K562 (cell line): ENCODE results near the gene SLC9A1. TPM values are rescaled to one million over a fixed set of nuclear protein-coding genes. Genes with fewer than 3 reads are reported as not detected.

Experiments
- ATAC-seq: fragments of 200-7000 bp; cut with Tn5 transposase; 3 replicates; pipeline ENCODE4 v1.9.1; 2020; ENCODE audit warnings: moderate library complexity
- BruUV-seq: library from RNA; stranded (reverse); fragments of 400-500 nt; replicated peaks from 2 replicates; lab custom pipeline; 2021; lab: Mats Ljungman, UMichigan
- CTCF ChIA-PET: fragments of 300-600 bp; formaldehyde crosslinking; extraction: SDS; loops from one replicate; lab custom pipeline; 2021; ENCODE audit warnings: low intra/inter-chr PET ratio; lab: Yijun Ruan, JAX
- POLR2A ChIA-PET: fragments of 300-600, 350-650 bp; sonication (Branson Sonifier 250); formaldehyde crosslinking; extraction: SDS; loops from one replicate; lab custom pipeline; 2021; ENCODE audit warnings: antibody characterized with exemption, inconsistent platforms; lab: Yijun Ruan, JAX
- DNase-seq, 4 experiments: peaks; one replicate each; pipeline versions ENCODE4 v3.0.0 to v3.0.0-alpha.2; 2011 to 2018; ENCODE audit warnings: low spot score in 3 of 4, mixed read lengths in 3 of 4; ENCODE audit errors: extremely low read depth in 1 of 4
- FAIRE-seq: peaks from 2 replicates; lab custom pipeline; 2011; peaks lifted over from hg19 to GRCh38; lab: Jason Lieb, UNC
- H2AFZ ChIP-seq: 2 replicates; pipeline ENCODE4 v1.6.0; 2011; ENCODE audit warnings: low read depth, low read length, control low read depth, inconsistent platforms
- H3K27ac ChIP-seq: fragments of 200-600 bp; 3 replicates; pipeline ENCODE4 v1.8.0; 2011; ENCODE audit warnings: low read depth, mild to moderate bottlenecking, control low read depth, inconsistent platforms, low read length, moderate library complexity, mixed read lengths; ENCODE audit errors: extremely low read depth
- H3K27me3 ChIP-seq, 2 experiments: fragments of 300-600 bp in 1 of 2; 2 replicates in 1 of 2; 3 replicates in 1 of 2; pipeline versions ENCODE4 v1.6.0 to v1.8.0; 2011; ENCODE audit warnings: inconsistent platforms in 2 of 2, low read length in 2 of 2, mild to moderate bottlenecking in 1 of 2, mixed read lengths in 1 of 2, moderate library complexity in 1 of 2; ENCODE audit not compliant: control insufficient read depth in 2 of 2, insufficient read depth in 2 of 2
- H3K36me3 ChIP-seq: fragments of 300-600 bp; 3 replicates; pipeline ENCODE4 v1.8.0; 2011; ENCODE audit warnings: mild to moderate bottlenecking, low read length, inconsistent platforms; ENCODE audit not compliant: control insufficient read depth, insufficient read depth
- H3K4me1 ChIP-seq, 2 experiments: fragments of 200-600 bp in 1 of 2; replicated peaks in 1 of 2; 2 replicates in 1 of 2; 3 replicates in 1 of 2; pipeline versions ENCODE4 v1.5.1 to v1.8.0; 2011; ENCODE audit warnings: inconsistent platforms in 2 of 2, low read length in 2 of 2, mild to moderate bottlenecking in 1 of 2, mixed read lengths in 1 of 2, moderate library complexity in 1 of 2; ENCODE audit not compliant: control insufficient read depth in 2 of 2, insufficient read depth in 2 of 2
- H3K4me2 ChIP-seq: 2 replicates; pipeline ENCODE4 v1.6.1; 2011; ENCODE audit warnings: low read length, control low read depth, inconsistent platforms, mixed read lengths; ENCODE audit not compliant: insufficient read depth
- H3K4me3 ChIP-seq: fragments of 200-600 bp; sonication (generic), shearing (Covaris generic); 2 replicates; pipeline ENCODE4 v1.5.1; 2016; ENCODE audit warnings: control low read depth, inconsistent platforms
- H3K79me2 ChIP-seq: fragments of 200-600 bp; 3 replicates; pipeline ENCODE4 v1.8.0; 2011; ENCODE audit warnings: low read length, inconsistent platforms; ENCODE audit not compliant: control insufficient read depth, insufficient read depth
- H3K9ac ChIP-seq, 2 experiments: 2 replicates each; pipeline versions ENCODE4 v1.6.0 to v1.6.1; 2011; ENCODE audit warnings: low read depth in 2 of 2, low read length in 2 of 2, control low read depth in 1 of 2, inconsistent platforms in 1 of 2, mild to moderate bottlenecking in 1 of 2, mixed read lengths in 1 of 2; ENCODE audit not compliant: insufficient read depth in 1 of 2
- H3K9me1 ChIP-seq: one replicate; pipeline ENCODE4 v1.6.0; 2011; ENCODE audit warnings: inconsistent platforms, mild to moderate bottlenecking, low read length, moderate library complexity; ENCODE audit not compliant: control insufficient read depth, insufficient read depth
- H3K9me3 ChIP-seq: replicated peaks from 2 replicates; pipeline ENCODE4 v1.5.1; 2011; ENCODE audit warnings: low read depth, low read length, inconsistent platforms; ENCODE audit not compliant: control insufficient read depth, insufficient read depth
- H4K20me1 ChIP-seq: replicated peaks from 2 replicates; pipeline ENCODE4 v1.6.1; 2011; ENCODE audit warnings: low read length, inconsistent platforms, mixed read lengths; ENCODE audit not compliant: control insufficient read depth, insufficient read depth
- CREB1 ChIP-seq, 2 experiments: sonication (generic) in 1 of 2; formaldehyde crosslinking in 1 of 2; IDR thresholded peaks; 2 replicates each; pipeline versions ENCODE4 v1.6.1 to v1.8.0; 2012 to 2022; ENCODE audit warnings: inconsistent platforms in 1 of 2, mild to moderate bottlenecking in 1 of 2, missing genetic modification reagents in 1 of 2, moderate library complexity in 1 of 2
- GTF2E2 ChIP-seq: fragments of 200-800 bp; sonication (Bioruptor generic); IDR thresholded peaks from 2 replicates; pipeline ENCODE4 v1.6.1; 2016; ENCODE audit warnings: missing genetic modification characterization, missing compliant biosample characterization
- GTF2F1 ChIP-seq: IDR thresholded peaks from 2 replicates; pipeline ENCODE4 v1.6.1; 2011; ENCODE audit warnings: low read depth, low read length, improper control_type of control experiment
- HINFP ChIP-seq: fragments of 450-650 bp; conservative IDR thresholded peaks from 2 replicates; pipeline ENCODE4 v1.6.1; 2016; ENCODE audit warnings: missing genetic modification characterization, low read depth, mild to moderate bottlenecking, control low read depth, missing compliant biosample characterization
- KDM1A ChIP-seq, 2 experiments: fragments of 450-650 bp; IDR thresholded peaks; 2 replicates each; pipeline ENCODE4 v1.6.1; 2016; ENCODE audit warnings: mild to moderate bottlenecking in 2 of 2
- KDM5B ChIP-seq: fragments of 200-600 bp; sonication (generic); IDR thresholded peaks from 2 replicates; pipeline ENCODE4 v1.6.1; 2012; ENCODE audit warnings: low read depth, mild to moderate bottlenecking, moderate library complexity, low read length, control low read depth, inconsistent platforms; ENCODE audit not compliant: insufficient replicate concordance
- LCOR ChIP-seq: sonication (generic); formaldehyde crosslinking; IDR thresholded peaks from 2 replicates; pipeline ENCODE4 v1.8.0; 2022; ENCODE audit warnings: mild to moderate bottlenecking, missing genetic modification reagents
- MBD2 ChIP-seq: sonication (generic); IDR thresholded peaks from 2 replicates; pipeline ENCODE4 v1.6.1; 2016; ENCODE audit warnings: low read depth, borderline replicate concordance
- MIER1 ChIP-seq: fragments of 450-650 bp; IDR thresholded peaks from 2 replicates; pipeline ENCODE4 v1.6.1; 2016; ENCODE audit warnings: antibody characterized with exemption, mild to moderate bottlenecking, low read depth
- PRPF4 ChIP-seq: fragments of 200-400 bp; formaldehyde crosslinking; IDR thresholded peaks from one replicate; pipeline ENCODE4 v1.6.1; 2017; ENCODE audit warnings: low read length, low read depth, mild to moderate bottlenecking; ENCODE audit not compliant: insufficient read depth, poor library complexity, severe bottlenecking
- U2AF1 ChIP-seq: fragments of 200-400 bp; formaldehyde crosslinking; optimal IDR thresholded peaks from 2 replicates; pipeline ENCODE3; 2017; ENCODE audit warnings: mild to moderate bottlenecking, low read depth, low read length, moderate library complexity
- ZNF311 ChIP-seq: fragments of 250-450 bp; sonication (Bioruptor Pico); IDR thresholded peaks from 2 replicates; pipeline ENCODE4 v1.4.0; 2020; ENCODE audit warnings: mild to moderate bottlenecking, moderate library complexity
- ZNF512 ChIP-seq: IDR thresholded peaks from 2 replicates; pipeline ENCODE4 v1.6.1; 2016; ENCODE audit warnings: missing genetic modification characterization, missing compliant biosample characterization
- WGBS: fragments of 100-300 bp; shearing (Covaris generic); methylation state at CpG from one replicate; pipeline ENCODE4 v1.1.6; 2016; ENCODE audit warnings: low coverage, mixed read lengths; ENCODE audit not compliant: insufficient coverage; ENCODE audit errors: missing lambda C conversion rate; 5-methylcytosine and 5-hydroxymethylcytosine counted together
- in situ Hi-C: fragments of 300-500 bp; cut with MboI; formaldehyde crosslinking; loops from 4 replicates; pipeline ENCODE4 v1.15.0; 2018; ENCODE audit warnings: inconsistent platforms, mixed read lengths
- intact Hi-C: fragments of 100-400 bp; cut with micrococcal nuclease; formaldehyde crosslinking; loops from 2 replicates; pipeline ENCODE4 v1.14.2; 2022
- polyA plus RNA-seq, 8 experiments: library from polyadenylated mRNA; depleted of rRNA in 4 of 8; stranded (reverse) in 5 of 8; unstranded in 3 of 8; fragments of >200 nt; fragmentation: Nextera tagmentation in 2 of 8; fragmentation: Illumina TruSeq in 1 of 8; extraction: Ambion mirVana in 2 of 8; extraction: Trizol in 1 of 8; gene quantifications; 2 replicates each; pipeline versions ENCODE4 v1.2.1 to v1.2.3, GENCODE V29; 2011 to 2014; ENCODE audit warnings: inconsistent platforms in 1 of 8, missing spikeins in 1 of 8
- total RNA-seq, 7 experiments: library from RNA; depleted of rRNA in 6 of 7; stranded (reverse); fragments of >200 nt in 6 of 7; fragmentation: Illumina TruSeq in 2 of 7; extraction: Trizol in 2 of 7; gene quantifications; 2 replicates each; pipeline versions ENCODE4 v1.2.1 to v1.2.3, GENCODE V29; 2011 to 2021; ENCODE audit warnings: low replicate concordance in 1 of 7
- TF ChIP-seq, protein P1 (sequence below): fragments of 250-450 bp; sonication (Bioruptor Pico); IDR thresholded peaks from 2 replicates; pipeline ENCODE4 v1.5.0; 2020; ENCODE audit warnings: mild to moderate bottlenecking

SLC9A1 gene
- total and polyA plus RNA-seq, 9 of the 15 experiments (the other 6 are each of a cell fraction or from before 2014, with no cell fraction given): 0.59 to 14.4 (median 2.0) TPM

GRCh38 chr1:27144920-27145661, 9.8 kb downstream of the SLC9A1 start (continued):
- TF ChIP-seq CREB1 (IDR thresholded peaks at IDR 0.05) (no peak), CREB1 (CRISPR knock-in tag; IDR thresholded peaks at IDR 0.05) (no peak), PRPF4 (no peak), MIER1 (no peak)
- TF ChIP-seq, protein P1, sequence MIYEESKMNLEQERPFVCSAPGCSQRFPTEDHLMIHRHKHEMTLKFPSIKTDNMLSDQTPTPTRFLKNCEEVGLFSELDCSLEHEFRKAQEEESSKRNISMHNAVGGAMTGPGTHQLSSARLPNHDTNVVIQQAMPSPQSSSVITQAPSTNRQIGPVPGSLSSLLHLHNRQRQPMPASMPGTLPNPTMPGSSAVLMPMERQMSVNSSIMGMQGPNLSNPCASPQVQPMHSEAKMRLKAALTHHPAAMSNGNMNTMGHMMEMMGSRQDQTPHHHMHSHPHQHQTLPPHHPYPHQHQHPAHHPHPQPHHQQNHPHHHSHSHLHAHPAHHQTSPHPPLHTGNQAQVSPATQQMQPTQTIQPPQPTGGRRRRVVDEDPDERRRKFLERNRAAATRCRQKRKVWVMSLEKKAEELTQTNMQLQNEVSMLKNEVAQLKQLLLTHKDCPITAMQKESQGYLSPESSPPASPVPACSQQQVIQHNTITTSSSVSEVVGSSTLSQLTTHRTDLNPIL: no peak
- TF ChIP-seq, all 486 proteins: peak for 8

DNA sequence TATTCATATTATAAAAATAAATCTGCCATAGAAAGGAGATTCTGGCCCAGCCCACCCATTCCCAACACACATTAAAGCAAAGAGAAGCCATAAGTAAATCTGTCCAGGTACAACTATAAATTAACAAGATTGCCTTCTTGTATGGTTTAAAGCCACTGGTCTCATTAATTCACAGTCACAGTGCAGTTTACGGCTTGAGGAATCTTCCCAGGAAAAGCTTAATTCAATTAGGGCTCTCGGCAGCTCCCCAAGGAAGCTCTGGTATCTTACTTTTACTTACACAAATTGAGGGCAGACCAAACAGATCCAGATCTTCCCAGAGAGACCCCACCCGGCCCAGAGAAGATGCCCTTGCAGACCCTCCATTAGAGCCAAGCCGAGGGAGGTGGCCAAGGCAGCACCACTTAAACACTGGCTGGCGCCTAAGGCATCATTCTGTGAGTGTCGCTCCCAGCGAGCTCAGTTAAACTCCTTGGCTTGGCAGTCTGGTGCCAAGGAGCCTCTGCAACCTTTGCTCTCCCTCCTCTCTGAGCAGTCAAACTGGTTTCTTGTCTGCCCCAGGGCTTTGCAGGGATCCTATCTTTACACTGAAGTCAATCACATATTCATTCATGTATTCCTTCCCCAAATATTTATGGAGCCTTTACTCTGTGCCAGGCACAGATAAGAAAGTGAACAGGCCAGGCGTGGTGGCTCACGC, 10.7 kb downstream of the SLC9A1 start:
- H3K9me3 ChIP-seq: 0 out of 2 replicates have a peak, but pooled peaks cover 4% of the 10 kb centered on the region
- DNase-seq (no peak), FAIRE-seq (no peak), ATAC-seq (no peak)
- POLR2A ChIA-PET: interaction anchor here (0.6 to 15.5 kb wide), 7 partner anchors 9 to 759 kb away, joined by 3 to 380 read pairs (median 4); partner anchors contain the start of gene SLC9A1
- CTCF ChIA-PET: no interaction called here
- no peaks in the 10 kb centered on the region for H4K20me1 ChIP-seq
- H3K27me3 ChIP-seq: no peaks in the 10 kb centered on the region
- H3K79me2 ChIP-seq: peaks cover 13% of the 10 kb centered on the region; the same call in 1 of the 3 replicates
- intact Hi-C loops (no loop called here), in situ Hi-C loops (no loop called here)
- peaks cover 13% of the 10 kb centered on the region in 2 experiments for H3K4me1 ChIP-seq
- no peaks in the 10 kb centered on the region for H3K36me3 ChIP-seq
- H3K4me3 ChIP-seq: no peak overlapping the region
- H3K27ac ChIP-seq: no peak overlapping the region
- WGBS: 79% methylated on average over 9 of the region's 9 CpGs
- no TSS peak for BruUV-seq
- no peak overlapping the region for H2AFZ ChIP-seq
- no peak overlapping the region for H3K9ac ChIP-seq
- H3K9me1 ChIP-seq: no peaks in the 10 kb centered on the region
- H3K4me2 ChIP-seq: no peak overlapping the region
- TF ChIP-seq KDM1A (IDR thresholded peaks at IDR 0.05) (no peak), HINFP (tag) (no peak), GTF2F1 (no peak), MBD2 (no peak), ZNF512 (tag) (no peak), ZNF311 (CRISPR knock-in tag) (no peak), GTF2E2 (no peak), KDM5B (no peak), LCOR (CRISPR knock-in tag) (no peak), U2AF1 (no peak)
